GM23338 (cell line): ENCODE data around the gene TBCD. TPM values are rescaled to one million over a fixed set of nuclear protein-coding genes. Genes with fewer than 3 reads are reported as not detected.

Source experiments
- ATAC-seq: fragments of 200-7000 bp; cut with Tn5 transposase; 3 replicates; pipeline ENCODE4 v1.9.1; 2020
- DNase-seq: peaks from one replicate; pipeline ENCODE4 v3.0.0-alpha.2; 2015; ENCODE audit warnings: low spot score
- H2AFZ ChIP-seq: fragments of 200-600 bp; sonication (generic); 2 replicates; pipeline ENCODE4 v1.8.0; 2016; ENCODE audit warnings: antibody characterized with exemption, mild to moderate bottlenecking, moderate library complexity
- H3F3A ChIP-seq: fragments of 200-600 bp; sonication (generic); replicated peaks from 2 replicates; pipeline ENCODE4 v1.8.0; 2017; ENCODE audit warnings: antibody characterized with exemption, mixed run types, low read depth
- H3K27ac ChIP-seq: fragments of 200-600 bp; sonication (generic); 2 replicates; pipeline ENCODE4 v1.6.1; 2016; ENCODE audit warnings: low read depth
- H3K27me3 ChIP-seq: fragments of 200-600 bp; sonication (generic); 2 replicates; pipeline ENCODE4 v1.8.0; 2016; ENCODE audit warnings: mild to moderate bottlenecking, mixed run types, moderate library complexity; ENCODE audit not compliant: insufficient read depth
- H3K36me3 ChIP-seq: fragments of 200-600 bp; sonication (generic); 2 replicates; pipeline ENCODE4 v1.8.0; 2016; ENCODE audit warnings: mild to moderate bottlenecking; ENCODE audit not compliant: insufficient read depth
- H3K4me1 ChIP-seq: fragments of 200-600 bp; sonication (generic); 2 replicates; pipeline ENCODE4 v1.8.0; 2016; ENCODE audit warnings: mild to moderate bottlenecking, moderate library complexity; ENCODE audit not compliant: insufficient read depth
- H3K4me2 ChIP-seq: fragments of 200-600 bp; sonication (generic); 2 replicates; pipeline ENCODE4 v1.7.1; 2017; ENCODE audit warnings: mixed run types
- H3K4me3 ChIP-seq: fragments of 200-600 bp; sonication (generic); 2 replicates; pipeline ENCODE4 v1.6.1; 2016; ENCODE audit warnings: mixed run types
- H3K79me2 ChIP-seq: fragments of 200-600 bp; sonication (generic); replicated peaks from 2 replicates; pipeline ENCODE4 v1.8.0; 2017; ENCODE audit warnings: mild to moderate bottlenecking; ENCODE audit not compliant: insufficient read depth
- H3K9me2 ChIP-seq: fragments of 200-600 bp; sonication (generic); 2 replicates; pipeline ENCODE4 v1.8.0; 2017; ENCODE audit not compliant: insufficient read depth
- H4K20me1 ChIP-seq: fragments of 200-600 bp; sonication (generic); replicated peaks from 2 replicates; pipeline ENCODE4 v1.8.0; 2017; ENCODE audit warnings: mild to moderate bottlenecking; ENCODE audit not compliant: insufficient read depth
- H3K27ac Mint-ChIP-seq: 2 replicates; pipeline ENCODE4 v1.8.0; 2020; ENCODE audit warnings: inconsistent platforms, mild to moderate bottlenecking, moderate library complexity, mixed read lengths
- H3K27me3 Mint-ChIP-seq: 3 replicates; pipeline ENCODE4 v1.8.0; 2022; ENCODE audit warnings: low read depth, mild to moderate bottlenecking, moderate library complexity, mixed read lengths, inconsistent platforms; ENCODE audit not compliant: insufficient read depth, poor library complexity
- H3K36me3 Mint-ChIP-seq: 3 replicates; pipeline ENCODE4 v1.8.0; 2021; ENCODE audit warnings: low read depth, mild to moderate bottlenecking, inconsistent platforms, moderate library complexity, mixed read lengths
- H3K4me1 Mint-ChIP-seq: 3 replicates; pipeline ENCODE4 v1.8.0; 2020; ENCODE audit warnings: mild to moderate bottlenecking, inconsistent platforms, mixed read lengths
- H3K4me3 Mint-ChIP-seq: 3 replicates; pipeline ENCODE4 v1.8.0; 2021; ENCODE audit warnings: moderate library complexity, mild to moderate bottlenecking, inconsistent platforms, mixed read lengths
- H3K9me3 Mint-ChIP-seq: 3 replicates; pipeline ENCODE4 v1.8.0; 2020; ENCODE audit warnings: moderate library complexity, mild to moderate bottlenecking, inconsistent platforms, mixed read lengths
- CREB1 ChIP-seq: fragments of 250-450 bp; sonication (Bioruptor Pico); IDR thresholded peaks from 2 replicates; pipeline ENCODE4 v1.5.0; 2020; ENCODE audit warnings: low read depth, mild to moderate bottlenecking, moderate library complexity
- CTCF ChIP-seq, 2 experiments: fragments of 200-600 bp in 1 of 2; sonication (generic) in 1 of 2; conservative IDR thresholded peaks; 2 replicates each; pipeline versions ENCODE4 v1.5.1 to v1.6.1; 2016 to 2017; ENCODE audit warnings: antibody characterized with exemption in 2 of 2, low read depth in 2 of 2, mild to moderate bottlenecking in 2 of 2, moderate library complexity in 1 of 2
- EZH2 ChIP-seq: fragments of 200-600 bp; sonication (generic); IDR thresholded peaks from one replicate; pipeline ENCODE4 v1.8.0; 2017; ENCODE audit warnings: antibody characterized with exemption, mild to moderate bottlenecking, low read depth; ENCODE audit not compliant: unreplicated experiment
- EZH2phosphoT487 ChIP-seq: fragments of 200-600 bp; sonication (generic); IDR thresholded peaks from one replicate; pipeline ENCODE4 v1.8.1; 2018; ENCODE audit warnings: antibody characterized with exemption; ENCODE audit not compliant: unreplicated experiment
- JUNB ChIP-seq: IDR thresholded peaks from one replicate; pipeline ENCODE4 v1.6.1; 2016; ENCODE audit warnings: antibody characterized with exemption; ENCODE audit not compliant: unreplicated experiment
- NANOG ChIP-seq: IDR thresholded peaks from 2 replicates; pipeline ENCODE4 v1.6.1; 2016; ENCODE audit warnings: antibody characterized with exemption, borderline replicate concordance
- POLR2AphosphoS5 ChIP-seq: IDR thresholded peaks from 2 replicates; pipeline ENCODE4 v1.6.1; 2016; ENCODE audit warnings: antibody characterized with exemption, low read depth
- REST ChIP-seq: IDR thresholded peaks from one replicate; pipeline ENCODE4 v1.6.1; 2018; ENCODE audit warnings: antibody characterized with exemption; ENCODE audit not compliant: unreplicated experiment
- STAT1 ChIP-seq: IDR thresholded peaks from one replicate; pipeline ENCODE4 v1.6.1; 2016; ENCODE audit warnings: antibody characterized with exemption; ENCODE audit not compliant: unreplicated experiment
- polyA plus RNA-seq: library from polyadenylated mRNA; unstranded; fragments of >200 nt; fragmentation: Nextera tagmentation; extraction: Ambion mirVana; gene quantifications from 2 replicates; pipeline ENCODE4 v1.2.1, GENCODE V29; 2016
- total RNA-seq: library from RNA; depleted of rRNA; stranded (reverse); fragments of >200 nt; shearing (Covaris generic); gene quantifications from 2 replicates; pipeline ENCODE4 v1.2.3, GENCODE V29; 2014

TBCD gene
- total and polyA plus RNA-seq, 2 experiments from 2014 or later, result 75.0 to 116 TPM

GRCh38 chr17:82917699-82918345 lies 166.0 kb downstream of the TBCD start:
- ATAC-seq, result peak; percentile 83
- H3K4me2 ChIP-seq, result no peak overlapping the region
- H4K20me1 ChIP-seq, result no peaks in the 10 kb centered on the region
- H3K9me2 ChIP-seq, result no peaks in the 10 kb centered on the region
- peaks cover 3% of the 10 kb centered on the region; the same call in 1 of the 2 replicates for H3K79me2 ChIP-seq
- H3K4me1 ChIP-seq, result no peaks in the 10 kb centered on the region
- peaks cover 2% of the 10 kb centered on the region for H3K27me3 Mint-ChIP-seq
- 0 out of 2 replicates have a peak, but pooled peaks cover 3% of the 10 kb centered on the region for H3K36me3 ChIP-seq
- TF ChIP-seq CTCF (conservative IDR thresholded peaks at IDR 0.05; ENCODE audit: low read depth in 2 of 2) (peak; percentile 67 to 68), CREB1 (CRISPR knock-in tag) (no peak)
- H3K36me3 Mint-ChIP-seq, result peaks cover 40% of the 10 kb centered on the region
- H3K27ac Mint-ChIP-seq, result no peak overlapping the region; the same call in 1 of the 2 replicates
- H3K9me3 Mint-ChIP-seq, result 0 out of 3 replicates have a peak, but pooled peaks cover 4% of the 10 kb centered on the region
- no peaks in the 10 kb centered on the region for H3F3A ChIP-seq
- no peak overlapping the region for H3K4me3 Mint-ChIP-seq
- H3K4me3 ChIP-seq, result no peak overlapping the region
- DNase-seq, result peak; percentile 71
- H3K4me1 Mint-ChIP-seq, result no peaks in the 10 kb centered on the region; the same call in 2 of the 3 replicates
- no peaks in the 10 kb centered on the region for H3K27me3 ChIP-seq
- H2AFZ ChIP-seq, result no peak overlapping the region
- no peak overlapping the region for H3K27ac ChIP-seq

GRCh38 chr17:82918508-82918907 lies 166.6 kb downstream of the TBCD start:
- H3K4me3 ChIP-seq, result no peak overlapping the region
- H3K27me3 ChIP-seq, result no peaks in the 10 kb centered on the region
- peaks cover 3% of the 10 kb centered on the region; the same call in 1 of the 2 replicates for H3K79me2 ChIP-seq
- H3F3A ChIP-seq, result no peaks in the 10 kb centered on the region
- no peak overlapping the region for H2AFZ ChIP-seq
- H4K20me1 ChIP-seq, result no peaks in the 10 kb centered on the region
- Mint-ChIP-seq H3K4me1 (no peaks in the 10 kb centered on the region; the same call in 2 of the 3 replicates), H3K27me3 (peaks cover 2% of the 10 kb centered on the region), H3K4me3 (no peak overlapping the region), H3K9me3 (0 out of 3 replicates have a peak, but pooled peaks cover 4% of the 10 kb centered on the region), H3K27ac (no peak overlapping the region), H3K36me3 (peaks cover 41% of the 10 kb centered on the region)
- DNase-seq (no peak), ATAC-seq (no peak)
- no peaks in the 10 kb centered on the region for H3K4me1 ChIP-seq
- 0 out of 2 replicates have a peak, but pooled peaks cover 3% of the 10 kb centered on the region for H3K36me3 ChIP-seq
- no peak overlapping the region for H3K4me2 ChIP-seq
- no peaks in the 10 kb centered on the region for H3K9me2 ChIP-seq
- no peak overlapping the region for H3K27ac ChIP-seq
- TF ChIP-seq EZH2phosphoT487 (no peak), POLR2AphosphoS5 (no peak), EZH2 (no peak), STAT1 (no peak), CREB1 (CRISPR knock-in tag) (no peak), CTCF (conservative IDR thresholded peaks at IDR 0.05; ENCODE audit: low read depth in 2 of 2) (no peak), NANOG (no peak), JUNB (no peak), REST (no peak)
